Measurements from ENCODE around the gene PPIA.
"Not testable (repeated sequence)": the region's sequence is repeated elsewhere in the genome, so short reads cannot be mapped to it uniquely, and the experiment has no call there.

Gene PPIA

GRCh38 chr7:44791278-44792219 is 4.9 kb upstream of the PPIA start:
- H3K27me3 Mint-ChIP-seq = no peaks in the 10 kb centered on the region
- ATAC-seq (no peak), DNase-seq (no peak)
- H3K27ac Mint-ChIP-seq = no peak overlapping the region
- H3K9me3 Mint-ChIP-seq = no peaks in the 10 kb centered on the region
- H3K4me3 Mint-ChIP-seq = no peak overlapping the region
- peaks cover 5% of the 10 kb centered on the region for H3K4me1 Mint-ChIP-seq
- H3K36me3 Mint-ChIP-seq (ENCODE audit: low read depth) = peaks cover 3% of the 10 kb centered on the region

GRCh38 chr7:44793919-44794318 is 2.6 kb upstream of the PPIA start:
- no peak overlapping the region for H3K4me3 Mint-ChIP-seq

GRCh38 chr7:44794331-44794730 is 2.1 kb upstream of the PPIA start:
- Mint-ChIP-seq H3K27ac (no peak overlapping the region), H3K36me3 (ENCODE audit: low read depth) (peaks cover 25% of the 10 kb centered on the region)
- ATAC-seq = no peak

More at GRCh38 chr7:44793919-44794318, 2.6 kb upstream of the PPIA start:
- Mint-ChIP-seq H3K27ac (no peak overlapping the region), H3K27me3 (no peaks in the 10 kb centered on the region), H3K9me3 (no peaks in the 10 kb centered on the region), H3K4me1 (peaks cover 20% of the 10 kb centered on the region), H3K36me3 (ENCODE audit: low read depth) (peaks cover 23% of the 10 kb centered on the region)
- ATAC-seq (no peak), DNase-seq (no peak)

GRCh38 chr7:44796034-44796503 is 412 bp upstream of the PPIA start:
- peaks cover 36% of the 10 kb centered on the region for H3K4me1 Mint-ChIP-seq
- H3K9me3 Mint-ChIP-seq = no peaks in the 10 kb centered on the region
- DNase-seq = no peak
- ATAC-seq = peak; percentile 42
- no peaks in the 10 kb centered on the region for H3K27me3 Mint-ChIP-seq
- H3K27ac Mint-ChIP-seq = peak overlapping the region; percentile 94
- peak overlapping the region; percentile 99 for H3K4me3 Mint-ChIP-seq
- peaks cover 42% of the 10 kb centered on the region for H3K36me3 Mint-ChIP-seq (ENCODE audit: low read depth)

More at GRCh38 chr7:44794331-44794730, 2.1 kb upstream of the PPIA start:
- Mint-ChIP-seq H3K27me3 (no peaks in the 10 kb centered on the region), H3K4me1 (peaks cover 21% of the 10 kb centered on the region), H3K9me3 (no peaks in the 10 kb centered on the region), H3K4me3 (peak overlapping the region; percentile 24)
- no peak for DNase-seq

- H3K4me3 Mint-ChIP-seq = peak overlapping the region; percentile 99
- H3K4me1 Mint-ChIP-seq = peaks cover 44% of the 10 kb centered on the region
- peaks cover 57% of the 10 kb centered on the region for H3K36me3 Mint-ChIP-seq (ENCODE audit: low read depth)
- H3K27ac Mint-ChIP-seq = peak overlapping the region; percentile 98
- H3K27me3 Mint-ChIP-seq = no peaks in the 10 kb centered on the region
- H3K9me3 Mint-ChIP-seq = no peaks in the 10 kb centered on the region
- DNase-seq (peak; percentile 84), ATAC-seq (peak; percentile 58)
Measured at GRCh38 chr7:44797329-44798258, 1.1 kb downstream of the PPIA start.

GRCh38 chr7:44798649-44799305 is 2.3 kb downstream of the PPIA start:
- peaks cover 63% of the 10 kb centered on the region for H3K36me3 Mint-ChIP-seq (ENCODE audit: low read depth)
- H3K27ac Mint-ChIP-seq = peak overlapping the region; percentile 98
- no peaks in the 10 kb centered on the region for H3K9me3 Mint-ChIP-seq
- no peaks in the 10 kb centered on the region for H3K27me3 Mint-ChIP-seq
- no peak for DNase-seq
- ATAC-seq = no peak
- H3K4me3 Mint-ChIP-seq = peak overlapping the region; percentile 99
- H3K4me1 Mint-ChIP-seq = peaks cover 44% of the 10 kb centered on the region

GRCh38 chr7:44799939-44800338 is 3.5 kb downstream of the PPIA start:
- ATAC-seq (no peak), DNase-seq (no peak)
- Mint-ChIP-seq H3K27me3 (no peaks in the 10 kb centered on the region), H3K27ac (peak overlapping the region; percentile 81), H3K36me3 (ENCODE audit: low read depth) (peaks cover 63% of the 10 kb centered on the region), H3K9me3 (no peaks in the 10 kb centered on the region), H3K4me1 (peaks cover 44% of the 10 kb centered on the region), H3K4me3 (peak overlapping the region; percentile 99)

GRCh38 chr7:44801890-44802289 is 5.4 kb downstream of the PPIA start:
- DNase-seq (no peak), ATAC-seq (no peak)
- Mint-ChIP-seq H3K36me3 (ENCODE audit: low read depth) (peaks cover 60% of the 10 kb centered on the region), H3K27ac (peak overlapping the region; percentile 67), H3K4me1 (peaks cover 39% of the 10 kb centered on the region), H3K9me3 (no peaks in the 10 kb centered on the region), H3K27me3 (no peaks in the 10 kb centered on the region), H3K4me3 (peak overlapping the region; percentile 36)

GRCh38 chr7:44802418-44803025 is 6.0 kb downstream of the PPIA start:
- DNase-seq = no peak
- Mint-ChIP-seq H3K4me3 (no peak overlapping the region), H3K4me1 (peaks cover 35% of the 10 kb centered on the region), H3K36me3 (ENCODE audit: low read depth) (peaks cover 54% of the 10 kb centered on the region), H3K27ac (peak overlapping the region; percentile 13), H3K9me3 (no peaks in the 10 kb centered on the region), H3K27me3 (no peaks in the 10 kb centered on the region)
- no peak for ATAC-seq

- peak; percentile 25 for ATAC-seq
- H3K36me3 Mint-ChIP-seq (ENCODE audit: low read depth) = peaks cover 40% of the 10 kb centered on the region
- not testable (repeated sequence) for H3K4me3 Mint-ChIP-seq, H3K27me3 Mint-ChIP-seq, H3K9me3 Mint-ChIP-seq, H3K27ac Mint-ChIP-seq, DNase-seq
- peaks cover 24% of the 10 kb centered on the region for H3K4me1 Mint-ChIP-seq
Measured at GRCh38 chr7:44803828-44804519, 7.5 kb downstream of the PPIA start.

- peaks cover 22% of the 10 kb centered on the region for H3K36me3 Mint-ChIP-seq (ENCODE audit: low read depth)
- peaks cover 9% of the 10 kb centered on the region for H3K4me1 Mint-ChIP-seq
- no peak overlapping the region for H3K27ac Mint-ChIP-seq
- DNase-seq (no peak), ATAC-seq (no peak)
- H3K27me3 Mint-ChIP-seq = no peaks in the 10 kb centered on the region
- H3K9me3 Mint-ChIP-seq = no peaks in the 10 kb centered on the region
- H3K4me3 Mint-ChIP-seq = no peak overlapping the region
Measured at GRCh38 chr7:44805950-44806349, 9.5 kb downstream of the PPIA start.

GRCh38 chr7:44808914-44809393 is 12.5 kb downstream of the PPIA start:
- ATAC-seq (no peak), DNase-seq (no peak)
- Mint-ChIP-seq H3K36me3 (ENCODE audit: low read depth) (no peaks in the 10 kb centered on the region), H3K9me3 (no peaks in the 10 kb centered on the region), H3K27me3 (no peaks in the 10 kb centered on the region), H3K27ac (no peak overlapping the region), H3K4me3 (no peak overlapping the region), H3K4me1 (no peaks in the 10 kb centered on the region)

GRCh38 chr7:44811093-44811492 is 14.6 kb downstream of the PPIA start:
- H3K27me3 Mint-ChIP-seq = no peaks in the 10 kb centered on the region
- DNase-seq = no peak
- H3K9me3 Mint-ChIP-seq = no peaks in the 10 kb centered on the region
- no peak overlapping the region for H3K27ac Mint-ChIP-seq
- no peaks in the 10 kb centered on the region for H3K4me1 Mint-ChIP-seq
- ATAC-seq = no peak
- H3K4me3 Mint-ChIP-seq = no peak overlapping the region
- H3K36me3 Mint-ChIP-seq (ENCODE audit: low read depth) = no peaks in the 10 kb centered on the region
